DOHH2 (cell line): ENCODE measurements around the gene CYP2C18.
"Not testable (repeated sequence)": the region's sequence is repeated elsewhere in the genome, so short reads cannot be mapped to it uniquely, and the experiment has no call there.

Experiments
- H3F3A ChIP-seq: fragments of 200-600 bp; sonication (generic), shearing (Covaris generic); 2 replicates; pipeline ENCODE4 v1.6.0; 2016; ENCODE audit warnings: antibody characterized with exemption, mild to moderate bottlenecking; ENCODE audit not compliant: control insufficient read depth, insufficient read depth
- H3K27ac ChIP-seq: fragments of 200-600 bp; sonication (generic); 2 replicates; pipeline ENCODE4 v1.5.1; 2014; ENCODE audit warnings: low read depth, mild to moderate bottlenecking, low read length, moderate library complexity
- H3K27me3 ChIP-seq: fragments of 200-600 bp; sonication (generic); 2 replicates; pipeline ENCODE4 v1.6.1; 2014; ENCODE audit warnings: mild to moderate bottlenecking, low read length, mixed read lengths; ENCODE audit not compliant: control insufficient read depth
- H3K36me3 ChIP-seq: fragments of 200-600 bp; sonication (generic); 2 replicates; pipeline ENCODE4 v1.6.1; 2014; ENCODE audit warnings: mild to moderate bottlenecking, low read length, moderate library complexity, mixed read lengths; ENCODE audit not compliant: control insufficient read depth
- H3K4me1 ChIP-seq: fragments of 200-600 bp; sonication (generic); 2 replicates; pipeline ENCODE4 v1.6.1; 2014; ENCODE audit warnings: mild to moderate bottlenecking, low read length, mixed read lengths; ENCODE audit not compliant: control insufficient read depth
- H3K4me2 ChIP-seq: fragments of 200-600 bp; sonication (generic); 2 replicates; pipeline ENCODE4 v1.6.0; 2014; ENCODE audit warnings: mild to moderate bottlenecking, low read length, moderate library complexity
- H3K4me3 ChIP-seq: fragments of 200-600 bp; sonication (generic); 2 replicates; pipeline ENCODE4 v1.5.1; 2014; ENCODE audit warnings: mild to moderate bottlenecking, low read length, mixed read lengths
- H3K79me2 ChIP-seq: fragments of 200-600 bp; sonication (generic); 2 replicates; pipeline ENCODE4 v1.6.1; 2014; ENCODE audit warnings: mild to moderate bottlenecking, low read length, mixed read lengths; ENCODE audit not compliant: control insufficient read depth
- H3K9me2 ChIP-seq: fragments of 200-600 bp; sonication (generic); replicated peaks from 2 replicates; pipeline ENCODE4 v1.6.1; 2014; ENCODE audit warnings: mild to moderate bottlenecking, low read length, mixed read lengths; ENCODE audit not compliant: control insufficient read depth
- H3K9me3 ChIP-seq: fragments of 200-600 bp; sonication (generic); 2 replicates; pipeline ENCODE4 v1.6.1; 2014; ENCODE audit warnings: antibody characterized with exemption, low read length, mixed read lengths; ENCODE audit not compliant: control insufficient read depth, insufficient read depth
- H4K20me1 ChIP-seq: fragments of 200-600 bp; sonication (generic); 2 replicates; pipeline ENCODE4 v1.6.0; 2014; ENCODE audit warnings: low read depth, mild to moderate bottlenecking, antibody characterized with exemption, low read length, moderate library complexity; ENCODE audit not compliant: control insufficient read depth, insufficient read depth
- EZH2phosphoT487 ChIP-seq: fragments of 200-600 bp; sonication (generic); IDR thresholded peaks from 2 replicates; pipeline ENCODE4 v1.6.1; 2017; ENCODE audit warnings: borderline replicate concordance, mild to moderate bottlenecking, antibody characterized with exemption, low read length, moderate library complexity, mixed read lengths
- TF ChIP-seq, protein P1 (sequence below): fragments of 200-600 bp; sonication (generic); IDR thresholded peaks from one replicate; pipeline ENCODE4 v1.5.1; 2014; ENCODE audit warnings: antibody characterized with exemption, mild to moderate bottlenecking, low read depth, low read length; ENCODE audit not compliant: poor library complexity, severe bottlenecking

The CYP2C18 gene

DNA sequence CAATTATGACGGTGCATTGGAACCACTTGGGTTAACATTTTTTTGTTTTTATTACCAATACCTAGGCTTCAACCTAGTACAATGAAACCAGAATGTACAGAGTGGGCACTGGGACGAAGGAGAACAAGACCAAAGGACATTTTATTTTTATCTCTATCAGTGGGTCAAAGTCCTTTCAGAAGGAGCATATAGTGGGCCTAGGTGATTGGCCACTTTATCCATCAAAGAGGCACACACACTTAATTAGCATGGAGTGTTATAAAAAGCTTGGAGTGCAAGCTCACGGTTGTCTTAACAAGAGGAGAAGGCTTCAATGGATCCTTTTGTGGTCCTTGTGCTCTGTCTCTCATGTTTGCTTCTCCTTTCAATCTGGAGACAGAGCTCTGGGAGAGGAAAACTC lies 78.9 kb downstream of the CYP2C18 start, which contains the start of gene CYP2C19:
Gene CYP2C19, plus strand, starts transcription at position 289 of the 400 bp plus-strand sequence. Its CDS starts 25 bp downstream, at position 314.
- no peaks in the 10 kb centered on the region for H4K20me1 ChIP-seq
- no peaks in the 10 kb centered on the region for H3K27me3 ChIP-seq
- H3K9me2 ChIP-seq, result no peaks in the 10 kb centered on the region
- H3K79me2 ChIP-seq, result no peaks in the 10 kb centered on the region
- TF ChIP-seq EZH2phosphoT487, result no peak
- TF ChIP-seq, protein P1, sequence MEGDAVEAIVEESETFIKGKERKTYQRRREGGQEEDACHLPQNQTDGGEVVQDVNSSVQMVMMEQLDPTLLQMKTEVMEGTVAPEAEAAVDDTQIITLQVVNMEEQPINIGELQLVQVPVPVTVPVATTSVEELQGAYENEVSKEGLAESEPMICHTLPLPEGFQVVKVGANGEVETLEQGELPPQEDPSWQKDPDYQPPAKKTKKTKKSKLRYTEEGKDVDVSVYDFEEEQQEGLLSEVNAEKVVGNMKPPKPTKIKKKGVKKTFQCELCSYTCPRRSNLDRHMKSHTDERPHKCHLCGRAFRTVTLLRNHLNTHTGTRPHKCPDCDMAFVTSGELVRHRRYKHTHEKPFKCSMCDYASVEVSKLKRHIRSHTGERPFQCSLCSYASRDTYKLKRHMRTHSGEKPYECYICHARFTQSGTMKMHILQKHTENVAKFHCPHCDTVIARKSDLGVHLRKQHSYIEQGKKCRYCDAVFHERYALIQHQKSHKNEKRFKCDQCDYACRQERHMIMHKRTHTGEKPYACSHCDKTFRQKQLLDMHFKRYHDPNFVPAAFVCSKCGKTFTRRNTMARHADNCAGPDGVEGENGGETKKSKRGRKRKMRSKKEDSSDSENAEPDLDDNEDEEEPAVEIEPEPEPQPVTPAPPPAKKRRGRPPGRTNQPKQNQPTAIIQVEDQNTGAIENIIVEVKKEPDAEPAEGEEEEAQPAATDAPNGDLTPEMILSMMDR, result no peak
- no peak within 1 kb of the TSS for H3K4me3 ChIP-seq
- H3K27ac ChIP-seq, result no peak within 1 kb of the TSS
- no peaks in the 10 kb centered on the region for H3K4me1 ChIP-seq
- no peak within 1 kb of the TSS for H3K4me2 ChIP-seq
- H3K36me3 ChIP-seq, result no peaks in the 10 kb centered on the region
- no peaks in the 10 kb centered on the region for H3K9me3 ChIP-seq
- H3F3A ChIP-seq, result no peaks in the 10 kb centered on the region

DNA sequence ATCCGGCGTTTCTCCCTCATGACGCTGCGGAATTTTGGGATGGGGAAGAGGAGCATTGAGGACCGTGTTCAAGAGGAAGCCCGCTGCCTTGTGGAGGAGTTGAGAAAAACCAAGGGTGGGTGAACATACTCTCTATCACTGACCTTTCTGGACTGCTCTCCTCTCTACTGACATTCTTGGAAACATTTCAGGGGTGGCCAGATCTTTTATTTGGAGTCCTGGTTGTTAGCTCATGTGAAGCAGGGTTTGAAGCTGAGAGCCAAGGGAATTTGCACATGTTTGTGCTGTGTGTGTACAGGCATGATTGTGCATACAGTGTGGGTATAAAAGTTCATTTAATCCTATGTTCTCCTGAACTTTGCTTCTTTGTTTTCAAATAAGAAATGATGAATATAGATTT lies 91.9 kb downstream of the CYP2C18 start:
- not testable (repeated sequence) for H4K20me1 ChIP-seq, H3K36me3 ChIP-seq, H3F3A ChIP-seq, H3K4me3 ChIP-seq, H3K4me1 ChIP-seq, H3K9me3 ChIP-seq, H3K27ac ChIP-seq, H3K27me3 ChIP-seq, H3K9me2 ChIP-seq, H3K79me2 ChIP-seq, H3K4me2 ChIP-seq

DNA sequence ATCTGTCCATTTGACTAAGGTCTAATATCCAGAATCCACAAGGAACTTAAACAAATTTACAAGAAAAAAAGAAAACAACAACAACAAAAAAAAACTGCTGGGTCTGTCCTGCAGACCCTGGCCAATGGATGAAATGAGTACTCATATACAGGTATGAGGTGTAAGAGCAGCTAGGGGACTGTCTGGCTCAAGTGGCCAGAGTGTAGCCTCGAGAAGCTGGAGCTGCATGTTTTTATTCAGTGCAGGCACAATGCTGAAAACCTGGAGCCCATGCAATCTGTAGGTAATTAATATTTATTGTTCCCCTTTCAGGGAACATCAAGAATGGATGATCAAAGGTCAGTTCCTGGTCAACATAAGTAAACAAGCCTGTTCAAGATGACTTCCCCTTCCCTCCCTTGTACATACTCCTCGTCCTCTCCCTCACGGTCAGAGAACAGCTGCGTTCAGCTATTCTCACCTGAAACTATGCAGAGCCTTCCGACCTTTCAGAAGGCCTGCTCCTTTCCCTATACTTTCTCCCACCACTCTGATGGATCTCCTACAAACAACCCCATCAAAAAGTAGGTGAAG lies 94.4 kb downstream of the CYP2C18 start:
- Histone ChIP-seq H3K9me2 (no peaks in the 10 kb centered on the region), H3K79me2 (no peaks in the 10 kb centered on the region), H3K27me3 (no peaks in the 10 kb centered on the region), H4K20me1 (no peaks in the 10 kb centered on the region), H3F3A (no peaks in the 10 kb centered on the region), H3K4me3 (no peak overlapping the region), H3K4me1 (no peaks in the 10 kb centered on the region), H3K27ac (no peak overlapping the region), H3K4me2 (no peak overlapping the region), H3K36me3 (no peaks in the 10 kb centered on the region), H3K9me3 (no peaks in the 10 kb centered on the region)
- TF ChIP-seq, protein P1, result no peak
- no peak for TF ChIP-seq EZH2phosphoT487

DNA sequence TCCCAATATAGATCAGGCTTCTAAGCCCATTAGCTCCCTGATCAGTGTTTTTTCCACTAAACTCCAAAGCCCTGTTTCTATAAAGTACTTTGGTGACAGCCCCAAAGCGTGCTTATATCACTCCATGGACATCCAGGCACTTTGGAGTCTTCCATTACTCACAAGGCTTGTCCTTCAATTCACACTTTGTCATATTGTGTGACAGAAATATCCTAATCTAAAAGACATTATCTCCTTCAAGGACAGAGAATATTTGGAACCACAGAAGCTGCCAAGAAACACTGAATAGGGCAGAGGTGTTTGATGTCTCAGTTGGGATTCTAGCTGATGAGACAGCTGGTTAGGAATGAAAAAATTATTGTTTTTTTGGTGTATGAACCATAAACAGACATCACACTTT lies 97.3 kb downstream of the CYP2C18 start:
- no peak overlapping the region for H3K4me2 ChIP-seq
- H3K4me1 ChIP-seq, result no peaks in the 10 kb centered on the region
- H3K4me3 ChIP-seq, result no peak overlapping the region
- no peak overlapping the region for H3K27ac ChIP-seq
- H4K20me1 ChIP-seq, result no peaks in the 10 kb centered on the region
- no peaks in the 10 kb centered on the region for H3K27me3 ChIP-seq
- H3F3A ChIP-seq, result no peaks in the 10 kb centered on the region
- H3K79me2 ChIP-seq, result no peaks in the 10 kb centered on the region
- no peaks in the 10 kb centered on the region for H3K36me3 ChIP-seq
- H3K9me3 ChIP-seq, result no peaks in the 10 kb centered on the region
- TF ChIP-seq EZH2phosphoT487, result no peak
- TF ChIP-seq, protein P1, result no peak
- H3K9me2 ChIP-seq, result no peaks in the 10 kb centered on the region
